ENCODE data around the gene HOXD4.

Gene HOXD4

GRCh38 chr2:176145085-176145969 lies 6.0 kb upstream of the HOXD4 start:
- H3K4me3 ChIP-seq (ENCODE audit: low read depth, low read length) = no peak overlapping the region
- no peak for TF ChIP-seq CTCF (IDR thresholded peaks at IDR 0.05; ENCODE audit: low read depth, low read length)
- in situ Hi-C loops (cut with HindIII; ENCODE audit: low sequenced_read_pairs) = no loop called here
- no peak for DNase-seq (ENCODE audit: low read depth, low spot score)

- no peak for DNase-seq (ENCODE audit: low read depth, low spot score)
- in situ Hi-C loops (cut with HindIII; ENCODE audit: low sequenced_read_pairs) = no loop called here
- TF ChIP-seq CTCF (IDR thresholded peaks at IDR 0.05; ENCODE audit: low read depth, low read length) = no peak
- H3K4me3 ChIP-seq (ENCODE audit: low read depth, low read length) = no peak overlapping the region
Observed at GRCh38 chr2:176146101-176146500, 5.2 kb upstream of the HOXD4 start.

GRCh38 chr2:176146645-176147044 lies 4.7 kb upstream of the HOXD4 start:
- no peak overlapping the region for H3K4me3 ChIP-seq (ENCODE audit: low read depth, low read length)
- in situ Hi-C loops (cut with HindIII; ENCODE audit: low sequenced_read_pairs) = no loop called here
- no peak for DNase-seq (ENCODE audit: low read depth, low spot score)
- TF ChIP-seq CTCF (IDR thresholded peaks at IDR 0.05; ENCODE audit: low read depth, low read length) = no peak

- in situ Hi-C loops (cut with HindIII; ENCODE audit: low sequenced_read_pairs) = no loop called here
- no peak for TF ChIP-seq CTCF (IDR thresholded peaks at IDR 0.05; ENCODE audit: low read depth, low read length)
- H3K4me3 ChIP-seq (ENCODE audit: low read depth, low read length) = no peak overlapping the region
- no peak for DNase-seq (ENCODE audit: low read depth, low spot score)
Observed at GRCh38 chr2:176147210-176147799, 4.0 kb upstream of the HOXD4 start.

- H3K4me3 ChIP-seq (ENCODE audit: low read depth, low read length) = no peak overlapping the region
- in situ Hi-C loops (cut with HindIII; ENCODE audit: low sequenced_read_pairs) = no loop called here
- DNase-seq (ENCODE audit: low read depth, low spot score) = no peak
Observed at GRCh38 chr2:176147800-176148496, 3.4 kb upstream of the HOXD4 start.

More at GRCh38 chr2:176147800-176148496, 3.4 kb upstream of the HOXD4 start:
- no peak for TF ChIP-seq CTCF (IDR thresholded peaks at IDR 0.05; ENCODE audit: low read depth, low read length)

All from astrocyte of the spinal cord (primary cell).